ENCODE measurements around the gene TMEFF2. TPM values are rescaled to one million over a fixed set of nuclear protein-coding genes. Genes with fewer than 3 reads are reported as not detected.

TMEFF2 gene
- total and polyA plus RNA-seq, 2 of the 8 experiments (the other 6 are each of a cell fraction or from before 2014, with no cell fraction given): 0.91 to 3.7 TPM

DNA sequence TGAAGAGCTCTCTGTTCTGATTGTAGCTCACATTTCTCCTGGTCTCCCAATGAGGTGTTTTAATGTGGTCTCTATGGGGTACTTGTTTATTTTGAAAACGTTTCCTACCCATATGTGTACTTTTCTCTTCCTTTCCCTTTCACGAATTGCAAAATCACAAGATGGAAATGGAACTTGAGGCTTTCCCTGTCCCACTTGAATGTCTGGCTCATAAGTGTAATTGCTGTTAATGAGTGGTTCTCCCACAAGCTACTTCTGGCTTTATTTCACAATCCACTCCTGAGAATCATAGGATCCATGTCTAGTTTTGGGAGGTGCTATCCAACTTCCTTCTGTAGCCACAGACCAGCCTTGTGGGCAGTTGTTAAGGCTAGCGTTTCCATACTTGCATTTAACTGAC lies 266.7 kb downstream of the TMEFF2 start (continued):
- TF ChIP-seq, protein P1, sequence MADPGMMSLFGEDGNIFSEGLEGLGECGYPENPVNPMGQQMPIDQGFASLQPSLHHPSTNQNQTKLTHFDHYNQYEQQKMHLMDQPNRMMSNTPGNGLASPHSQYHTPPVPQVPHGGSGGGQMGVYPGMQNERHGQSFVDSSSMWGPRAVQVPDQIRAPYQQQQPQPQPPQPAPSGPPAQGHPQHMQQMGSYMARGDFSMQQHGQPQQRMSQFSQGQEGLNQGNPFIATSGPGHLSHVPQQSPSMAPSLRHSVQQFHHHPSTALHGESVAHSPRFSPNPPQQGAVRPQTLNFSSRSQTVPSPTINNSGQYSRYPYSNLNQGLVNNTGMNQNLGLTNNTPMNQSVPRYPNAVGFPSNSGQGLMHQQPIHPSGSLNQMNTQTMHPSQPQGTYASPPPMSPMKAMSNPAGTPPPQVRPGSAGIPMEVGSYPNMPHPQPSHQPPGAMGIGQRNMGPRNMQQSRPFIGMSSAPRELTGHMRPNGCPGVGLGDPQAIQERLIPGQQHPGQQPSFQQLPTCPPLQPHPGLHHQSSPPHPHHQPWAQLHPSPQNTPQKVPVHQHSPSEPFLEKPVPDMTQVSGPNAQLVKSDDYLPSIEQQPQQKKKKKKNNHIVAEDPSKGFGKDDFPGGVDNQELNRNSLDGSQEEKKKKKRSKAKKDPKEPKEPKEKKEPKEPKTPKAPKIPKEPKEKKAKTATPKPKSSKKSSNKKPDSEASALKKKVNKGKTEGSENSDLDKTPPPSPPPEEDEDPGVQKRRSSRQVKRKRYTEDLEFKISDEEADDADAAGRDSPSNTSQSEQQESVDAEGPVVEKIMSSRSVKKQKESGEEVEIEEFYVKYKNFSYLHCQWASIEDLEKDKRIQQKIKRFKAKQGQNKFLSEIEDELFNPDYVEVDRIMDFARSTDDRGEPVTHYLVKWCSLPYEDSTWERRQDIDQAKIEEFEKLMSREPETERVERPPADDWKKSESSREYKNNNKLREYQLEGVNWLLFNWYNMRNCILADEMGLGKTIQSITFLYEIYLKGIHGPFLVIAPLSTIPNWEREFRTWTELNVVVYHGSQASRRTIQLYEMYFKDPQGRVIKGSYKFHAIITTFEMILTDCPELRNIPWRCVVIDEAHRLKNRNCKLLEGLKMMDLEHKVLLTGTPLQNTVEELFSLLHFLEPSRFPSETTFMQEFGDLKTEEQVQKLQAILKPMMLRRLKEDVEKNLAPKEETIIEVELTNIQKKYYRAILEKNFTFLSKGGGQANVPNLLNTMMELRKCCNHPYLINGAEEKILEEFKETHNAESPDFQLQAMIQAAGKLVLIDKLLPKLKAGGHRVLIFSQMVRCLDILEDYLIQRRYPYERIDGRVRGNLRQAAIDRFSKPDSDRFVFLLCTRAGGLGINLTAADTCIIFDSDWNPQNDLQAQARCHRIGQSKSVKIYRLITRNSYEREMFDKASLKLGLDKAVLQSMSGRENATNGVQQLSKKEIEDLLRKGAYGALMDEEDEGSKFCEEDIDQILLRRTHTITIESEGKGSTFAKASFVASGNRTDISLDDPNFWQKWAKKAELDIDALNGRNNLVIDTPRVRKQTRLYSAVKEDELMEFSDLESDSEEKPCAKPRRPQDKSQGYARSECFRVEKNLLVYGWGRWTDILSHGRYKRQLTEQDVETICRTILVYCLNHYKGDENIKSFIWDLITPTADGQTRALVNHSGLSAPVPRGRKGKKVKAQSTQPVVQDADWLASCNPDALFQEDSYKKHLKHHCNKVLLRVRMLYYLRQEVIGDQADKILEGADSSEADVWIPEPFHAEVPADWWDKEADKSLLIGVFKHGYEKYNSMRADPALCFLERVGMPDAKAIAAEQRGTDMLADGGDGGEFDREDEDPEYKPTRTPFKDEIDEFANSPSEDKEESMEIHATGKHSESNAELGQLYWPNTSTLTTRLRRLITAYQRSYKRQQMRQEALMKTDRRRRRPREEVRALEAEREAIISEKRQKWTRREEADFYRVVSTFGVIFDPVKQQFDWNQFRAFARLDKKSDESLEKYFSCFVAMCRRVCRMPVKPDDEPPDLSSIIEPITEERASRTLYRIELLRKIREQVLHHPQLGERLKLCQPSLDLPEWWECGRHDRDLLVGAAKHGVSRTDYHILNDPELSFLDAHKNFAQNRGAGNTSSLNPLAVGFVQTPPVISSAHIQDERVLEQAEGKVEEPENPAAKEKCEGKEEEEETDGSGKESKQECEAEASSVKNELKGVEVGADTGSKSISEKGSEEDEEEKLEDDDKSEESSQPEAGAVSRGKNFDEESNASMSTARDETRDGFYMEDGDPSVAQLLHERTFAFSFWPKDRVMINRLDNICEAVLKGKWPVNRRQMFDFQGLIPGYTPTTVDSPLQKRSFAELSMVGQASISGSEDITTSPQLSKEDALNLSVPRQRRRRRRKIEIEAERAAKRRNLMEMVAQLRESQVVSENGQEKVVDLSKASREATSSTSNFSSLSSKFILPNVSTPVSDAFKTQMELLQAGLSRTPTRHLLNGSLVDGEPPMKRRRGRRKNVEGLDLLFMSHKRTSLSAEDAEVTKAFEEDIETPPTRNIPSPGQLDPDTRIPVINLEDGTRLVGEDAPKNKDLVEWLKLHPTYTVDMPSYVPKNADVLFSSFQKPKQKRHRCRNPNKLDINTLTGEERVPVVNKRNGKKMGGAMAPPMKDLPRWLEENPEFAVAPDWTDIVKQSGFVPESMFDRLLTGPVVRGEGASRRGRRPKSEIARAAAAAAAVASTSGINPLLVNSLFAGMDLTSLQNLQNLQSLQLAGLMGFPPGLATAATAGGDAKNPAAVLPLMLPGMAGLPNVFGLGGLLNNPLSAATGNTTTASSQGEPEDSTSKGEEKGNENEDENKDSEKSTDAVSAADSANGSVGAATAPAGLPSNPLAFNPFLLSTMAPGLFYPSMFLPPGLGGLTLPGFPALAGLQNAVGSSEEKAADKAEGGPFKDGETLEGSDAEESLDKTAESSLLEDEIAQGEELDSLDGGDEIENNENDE (IDR thresholded peaks at IDR 0.05; ENCODE audit: insufficient replicate concordance, low read length): no peak

Data from H1 (cell line).